HG03175 (cell line): Measurements from ENCODE around the gene EIF4ENIF1.
A peak's percentile ranks its signal among the peaks of the same experiment; 100 is the strongest.
"Not testable (repeated sequence)": the region's sequence is repeated elsewhere in the genome, so short reads cannot be mapped to it uniquely, and the experiment has no call there.

ENCODE experiments used
- ATAC-seq: cut with Tn5 transposase; IDR thresholded peaks from one replicate; pipeline ENCODE4 v1.9.1; 2021; ENCODE audit warnings: mild to moderate bottlenecking, moderate library complexity; ENCODE audit not compliant: unreplicated experiment

Gene EIF4ENIF1, protein sequence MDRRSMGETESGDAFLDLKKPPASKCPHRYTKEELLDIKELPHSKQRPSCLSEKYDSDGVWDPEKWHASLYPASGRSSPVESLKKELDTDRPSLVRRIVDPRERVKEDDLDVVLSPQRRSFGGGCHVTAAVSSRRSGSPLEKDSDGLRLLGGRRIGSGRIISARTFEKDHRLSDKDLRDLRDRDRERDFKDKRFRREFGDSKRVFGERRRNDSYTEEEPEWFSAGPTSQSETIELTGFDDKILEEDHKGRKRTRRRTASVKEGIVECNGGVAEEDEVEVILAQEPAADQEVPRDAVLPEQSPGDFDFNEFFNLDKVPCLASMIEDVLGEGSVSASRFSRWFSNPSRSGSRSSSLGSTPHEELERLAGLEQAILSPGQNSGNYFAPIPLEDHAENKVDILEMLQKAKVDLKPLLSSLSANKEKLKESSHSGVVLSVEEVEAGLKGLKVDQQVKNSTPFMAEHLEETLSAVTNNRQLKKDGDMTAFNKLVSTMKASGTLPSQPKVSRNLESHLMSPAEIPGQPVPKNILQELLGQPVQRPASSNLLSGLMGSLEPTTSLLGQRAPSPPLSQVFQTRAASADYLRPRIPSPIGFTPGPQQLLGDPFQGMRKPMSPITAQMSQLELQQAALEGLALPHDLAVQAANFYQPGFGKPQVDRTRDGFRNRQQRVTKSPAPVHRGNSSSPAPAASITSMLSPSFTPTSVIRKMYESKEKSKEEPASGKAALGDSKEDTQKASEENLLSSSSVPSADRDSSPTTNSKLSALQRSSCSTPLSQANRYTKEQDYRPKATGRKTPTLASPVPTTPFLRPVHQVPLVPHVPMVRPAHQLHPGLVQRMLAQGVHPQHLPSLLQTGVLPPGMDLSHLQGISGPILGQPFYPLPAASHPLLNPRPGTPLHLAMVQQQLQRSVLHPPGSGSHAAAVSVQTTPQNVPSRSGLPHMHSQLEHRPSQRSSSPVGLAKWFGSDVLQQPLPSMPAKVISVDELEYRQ

GRCh38 chr22:31489632-31490495, at the start of gene EIF4ENIF1:
TSS of gene EIF4ENIF1 (minus strand) at chr22:31489842. CDS start at chr22:31488718, 1,124 bp downstream.
- peak; percentile 45 for ATAC-seq

GRCh38 chr22:31538815-31539214, 49.2 kb upstream of the EIF4ENIF1 start:
- ATAC-seq: no peak

DNA sequence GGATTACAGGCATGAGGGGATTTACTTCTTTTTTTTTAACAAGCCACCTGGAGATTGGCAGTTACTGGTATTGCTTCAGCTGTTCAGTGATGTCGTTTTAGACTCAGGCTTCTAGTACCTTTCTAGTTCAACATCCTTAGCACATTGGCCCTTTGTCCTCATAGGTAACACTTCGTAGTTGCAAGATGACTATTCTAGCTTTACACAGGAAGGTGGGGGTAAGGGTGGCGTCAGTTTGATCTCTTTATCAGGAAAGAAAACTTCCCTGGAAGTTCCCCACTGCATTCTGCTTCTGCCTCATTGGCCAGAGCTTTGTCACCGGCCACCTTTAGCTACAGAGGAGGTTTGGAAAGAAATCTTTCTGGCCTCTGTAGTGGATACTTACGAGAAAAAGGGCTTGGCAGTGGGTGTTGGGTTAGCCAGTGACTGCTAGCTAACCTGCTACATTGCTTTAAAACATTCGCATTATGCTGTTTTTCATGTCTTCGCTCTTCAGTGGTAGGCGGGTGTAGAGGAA, 47.4 kb upstream of the EIF4ENIF1 start:
- no peak for ATAC-seq

DNA sequence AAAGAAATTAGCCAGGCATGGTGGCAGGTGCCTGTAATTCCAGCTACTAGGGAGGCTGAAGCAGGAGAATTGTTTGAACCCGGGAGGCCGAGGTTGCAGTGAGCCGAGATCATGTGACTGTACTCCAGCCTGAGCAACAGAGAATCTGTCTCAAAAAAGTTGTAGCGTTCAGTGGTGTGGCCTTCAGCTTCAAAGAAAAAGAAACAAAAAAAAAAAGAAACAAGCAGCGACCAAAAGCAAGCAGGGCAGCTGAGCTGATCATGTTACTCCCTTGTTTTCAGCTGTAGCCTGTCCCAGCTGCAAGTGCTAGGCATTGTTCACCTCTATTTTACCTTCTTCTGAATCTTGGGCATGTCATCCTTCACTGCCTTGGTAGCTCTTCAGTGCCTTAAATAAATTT, 43.7 kb upstream of the EIF4ENIF1 start:
- ATAC-seq: no peak

DNA sequence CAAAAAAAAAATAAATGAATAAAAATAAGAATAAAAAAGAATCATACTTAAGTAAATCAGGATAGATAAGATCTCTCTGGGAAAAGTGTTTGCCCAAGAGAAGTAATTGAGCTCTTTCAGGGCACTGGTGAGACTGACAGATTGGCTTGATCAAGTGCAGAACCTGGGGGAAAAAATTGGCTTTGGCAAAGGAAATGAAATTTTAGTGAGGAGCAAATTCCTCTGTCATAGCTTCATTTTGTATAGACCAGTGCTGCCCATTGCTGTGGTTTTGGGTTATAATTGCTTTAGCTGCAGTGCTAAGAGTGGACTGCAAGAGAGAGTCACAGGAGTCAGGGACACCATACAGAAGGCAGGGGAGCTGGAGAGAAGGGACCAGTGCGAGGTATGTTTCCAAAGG, 42.4 kb upstream of the EIF4ENIF1 start:
- no peak for ATAC-seq

GRCh38 chr22:31530823-31531195, 41.2 kb upstream of the EIF4ENIF1 start:
- no peak for ATAC-seq

GRCh38 chr22:31526270-31526669, 36.6 kb upstream of the EIF4ENIF1 start:
- no peak for ATAC-seq

DNA sequence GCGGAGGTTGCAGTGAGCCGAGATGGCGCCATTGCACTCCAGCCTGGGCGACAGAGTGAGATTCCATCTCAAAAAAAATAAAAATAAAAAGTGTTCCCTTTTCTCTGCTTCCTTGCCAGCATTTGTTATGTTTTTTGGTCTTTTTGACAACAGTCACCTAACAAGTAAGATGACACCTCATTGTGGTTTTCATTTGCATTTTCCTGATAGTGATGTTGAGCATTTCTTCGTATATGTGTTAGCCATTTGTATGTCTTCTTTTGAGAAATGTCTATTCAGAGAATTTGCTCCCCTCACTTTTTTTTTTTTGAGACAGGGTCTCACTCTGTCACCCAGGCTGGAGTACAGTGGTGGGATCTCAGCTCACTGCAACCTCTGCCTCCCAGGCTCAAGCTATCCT, 34.5 kb upstream of the EIF4ENIF1 start:
- ATAC-seq: not testable (repeated sequence)

DNA sequence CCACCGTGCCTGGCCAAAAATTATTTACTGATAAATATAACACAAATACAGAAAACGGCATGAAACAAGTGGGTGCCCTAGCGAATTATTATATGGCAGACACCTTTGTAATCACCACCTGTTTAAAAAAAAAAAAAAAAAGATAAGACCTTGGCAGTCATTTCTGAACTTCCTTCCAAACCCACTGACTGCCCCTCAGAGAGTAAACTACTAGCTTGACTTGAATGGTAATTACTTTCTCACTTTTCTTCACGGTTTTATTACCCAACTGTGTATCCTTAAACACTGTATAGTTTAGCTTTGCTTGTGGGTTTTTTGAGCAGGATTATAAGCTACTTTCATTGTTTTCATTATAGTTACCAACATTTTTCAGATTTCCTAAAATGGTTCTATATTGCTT, 30.4 kb upstream of the EIF4ENIF1 start:
- no peak for ATAC-seq

DNA sequence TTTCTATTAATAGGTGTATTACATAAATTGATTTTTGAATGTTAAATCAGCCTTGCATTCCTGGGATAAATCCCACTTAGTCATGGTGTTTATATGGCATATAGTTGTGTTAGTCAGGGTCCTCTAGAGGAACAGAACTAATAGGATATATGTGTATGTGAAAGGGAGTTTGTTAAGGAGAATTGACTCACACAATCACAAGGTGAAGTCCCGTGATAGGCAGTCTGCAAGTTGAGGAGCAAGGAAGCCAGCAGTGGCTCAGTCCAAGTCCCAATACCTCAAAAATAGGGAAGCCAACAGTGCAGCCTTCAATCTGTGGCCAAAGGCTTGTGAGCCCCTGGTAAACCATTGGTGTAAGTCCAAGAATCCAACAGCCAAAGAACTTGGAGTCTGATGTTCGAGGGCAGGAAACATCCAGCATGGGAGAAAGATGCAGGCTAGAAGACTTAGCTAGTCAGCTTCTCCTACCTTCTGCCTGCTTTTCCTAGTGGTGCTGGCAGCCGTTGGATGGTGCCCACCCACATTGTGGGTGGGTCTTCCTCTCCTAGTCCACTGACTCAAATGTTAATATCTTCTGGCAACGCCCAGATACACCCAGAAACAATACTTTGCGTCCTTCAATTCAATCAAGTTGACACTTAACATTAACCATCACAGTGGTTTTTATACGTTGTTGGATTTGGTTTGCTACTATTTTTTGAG, 19.6 kb upstream of the EIF4ENIF1 start:
- no peak for ATAC-seq

- ATAC-seq: no peak
These were observed 18.9 kb upstream of the EIF4ENIF1 start for GRCh38 chr22:31508536-31508935.

DNA sequence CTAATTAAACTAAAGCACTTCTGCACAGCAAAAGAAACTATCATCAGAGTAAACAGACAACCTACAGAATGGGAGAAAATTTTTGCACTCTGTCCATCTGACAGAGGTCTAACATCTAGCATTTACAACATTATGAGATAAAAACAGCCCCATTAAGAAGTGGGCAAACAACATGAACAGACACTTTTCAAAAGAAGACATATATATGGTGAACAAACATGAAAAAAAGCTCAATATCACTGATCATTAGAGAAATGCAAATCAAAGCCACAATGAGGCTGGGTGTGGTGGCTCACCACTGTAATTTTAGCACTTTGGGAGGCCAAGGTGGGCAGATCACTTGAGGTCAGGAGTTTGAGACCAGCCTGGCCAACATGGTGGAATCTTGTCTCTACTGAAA, 17.9 kb upstream of the EIF4ENIF1 start:
- not testable (repeated sequence) for ATAC-seq

DNA sequence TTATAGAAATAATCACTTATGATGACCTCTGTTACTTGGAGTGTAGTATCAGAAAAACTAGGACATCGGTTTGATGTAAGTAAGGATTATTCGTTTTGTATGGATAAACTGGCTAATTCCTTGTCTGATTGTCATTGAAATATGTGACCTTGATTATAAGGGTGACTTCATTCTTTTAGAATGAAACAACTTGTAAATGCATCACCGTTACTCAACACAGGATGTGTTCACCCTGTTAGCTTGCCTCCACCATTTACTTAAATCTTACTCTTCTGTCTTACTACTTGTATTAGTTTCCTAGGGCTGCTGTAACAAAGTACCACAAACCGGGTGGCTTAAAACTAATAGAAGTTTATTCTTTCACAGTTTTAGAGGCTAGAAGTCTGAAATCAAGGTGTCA, 14.6 kb upstream of the EIF4ENIF1 start:
- no peak for ATAC-seq

DNA sequence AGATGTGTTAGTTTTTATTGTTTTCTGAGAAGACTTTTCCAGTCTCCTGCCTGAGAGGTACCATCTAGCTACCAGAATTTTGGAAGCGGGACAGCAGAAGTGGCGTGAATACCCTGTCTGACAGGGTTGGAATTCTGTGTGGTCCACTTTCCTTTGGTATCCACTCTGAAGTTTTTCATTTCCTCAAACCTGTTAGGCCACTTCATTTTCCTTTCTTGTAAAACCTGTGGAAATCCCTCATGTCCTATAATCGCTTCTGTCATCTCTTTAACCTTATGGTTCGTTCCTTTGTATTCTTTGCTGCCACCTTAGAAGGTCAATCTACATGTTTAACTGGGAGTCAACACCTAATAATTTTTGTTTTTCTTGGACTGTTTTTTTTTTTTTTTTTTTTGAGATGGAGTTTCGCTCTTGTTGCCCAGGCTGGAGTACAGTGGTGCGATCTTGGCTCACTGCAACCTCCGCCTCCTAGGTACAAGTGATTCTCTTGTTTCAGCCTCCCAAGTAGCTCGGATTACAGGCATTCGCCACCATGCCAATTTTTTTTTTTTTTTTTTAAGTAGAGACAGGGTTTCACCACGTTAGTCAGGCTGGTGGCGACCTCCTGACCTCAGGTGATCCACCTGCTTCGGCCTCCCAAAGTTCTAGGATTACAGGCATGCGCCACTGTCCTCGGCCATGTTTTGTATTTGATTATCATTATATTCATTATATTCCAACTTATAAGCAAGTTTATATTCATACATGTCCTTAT, 13.7 kb upstream of the EIF4ENIF1 start:
- ATAC-seq: no peak

- no peak for ATAC-seq
These were observed 12.1 kb upstream of the EIF4ENIF1 start for GRCh38 chr22:31501738-31502137.

- ATAC-seq: no peak
These were observed 7.7 kb upstream of the EIF4ENIF1 start for GRCh38 chr22:31497148-31497938.

DNA sequence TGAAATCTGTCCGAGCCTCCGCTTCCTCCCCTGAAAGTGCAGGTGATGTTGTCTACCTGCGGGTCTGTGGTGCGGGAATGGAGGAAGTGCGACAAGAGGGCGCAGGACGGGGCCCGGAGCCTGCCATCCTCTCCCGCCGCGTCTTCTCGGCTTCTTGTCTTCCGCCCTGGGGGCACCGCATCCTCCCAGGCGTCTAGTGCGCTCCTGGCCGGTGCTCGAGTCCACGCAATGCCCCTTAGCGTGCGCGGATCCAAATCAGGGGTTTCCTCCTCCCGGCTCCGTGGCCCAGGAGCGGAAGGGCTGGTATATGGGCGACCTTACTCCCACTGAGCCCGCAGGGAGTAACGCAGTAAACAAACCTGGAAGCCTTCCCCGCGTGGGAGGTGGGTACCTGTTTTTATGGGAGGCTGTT, 7.1 kb upstream of the EIF4ENIF1 start:
- ATAC-seq: peak; percentile 16

- ATAC-seq: peak; percentile 85
These were observed 6.5 kb upstream of the EIF4ENIF1 start, which contains the start of gene SFI1 for GRCh38 chr22:31496007-31496734. TSS of gene SFI1 (plus strand) at chr22:31496536. CDS start at chr22:31508285, 11,749 bp downstream.
